HG03045 (cell line): ENCODE results near the gene KRTAP25-1.

Source experiments
- ATAC-seq: cut with Tn5 transposase; IDR thresholded peaks from one replicate; pipeline ENCODE4 v1.9.1; 2021; ENCODE audit warnings: mild to moderate bottlenecking, moderate library complexity; ENCODE audit not compliant: unreplicated experiment

Gene KRTAP25-1

GRCh38 chr21:30249936-30250335, 39.4 kb downstream of the KRTAP25-1 start:
- no peak for ATAC-seq

DNA sequence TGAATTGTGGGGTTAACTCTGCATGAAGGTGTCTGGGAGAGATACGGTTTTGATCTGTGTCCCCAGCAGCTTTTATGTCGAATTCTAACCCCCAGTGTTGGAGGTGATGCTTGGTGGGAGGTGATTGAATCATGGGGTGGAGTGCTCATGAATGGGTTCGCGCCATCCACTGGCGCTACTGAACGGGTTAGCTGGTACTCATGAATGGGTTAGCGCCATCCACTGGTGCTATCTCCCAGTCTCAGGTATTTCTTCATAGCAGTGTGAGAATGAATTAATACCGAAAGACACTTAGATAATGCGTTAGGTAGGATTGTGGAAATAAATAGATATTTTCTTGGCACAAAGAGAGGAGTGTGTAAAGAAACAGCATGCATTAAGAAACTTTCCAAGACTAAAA, 40.5 kb downstream of the KRTAP25-1 start:
- ATAC-seq: no peak

GRCh38 chr21:30245061-30245460, 44.3 kb downstream of the KRTAP25-1 start:
- no peak for ATAC-seq

- no peak for ATAC-seq
Observed at GRCh38 chr21:30243691-30244090, 45.6 kb downstream of the KRTAP25-1 start.

- ATAC-seq: no peak
Observed at GRCh38 chr21:30240661-30241060, 48.7 kb downstream of the KRTAP25-1 start.
